Measurements from ENCODE around the gene SH3BP4.
"Not testable (repeated sequence)": the region's sequence is repeated elsewhere in the genome, so short reads cannot be mapped to it uniquely, and the experiment has no call there.

The SH3BP4 gene

GRCh38 chr2:235044501-235045271, 92.9 kb downstream of the SH3BP4 start:
- no peak for DNase-seq

- no peak for DNase-seq
These were observed 93.6 kb downstream of the SH3BP4 start for GRCh38 chr2:235045336-235045972.

- no peak for DNase-seq
These were observed 94.1 kb downstream of the SH3BP4 start for GRCh38 chr2:235045973-235046343.

DNA sequence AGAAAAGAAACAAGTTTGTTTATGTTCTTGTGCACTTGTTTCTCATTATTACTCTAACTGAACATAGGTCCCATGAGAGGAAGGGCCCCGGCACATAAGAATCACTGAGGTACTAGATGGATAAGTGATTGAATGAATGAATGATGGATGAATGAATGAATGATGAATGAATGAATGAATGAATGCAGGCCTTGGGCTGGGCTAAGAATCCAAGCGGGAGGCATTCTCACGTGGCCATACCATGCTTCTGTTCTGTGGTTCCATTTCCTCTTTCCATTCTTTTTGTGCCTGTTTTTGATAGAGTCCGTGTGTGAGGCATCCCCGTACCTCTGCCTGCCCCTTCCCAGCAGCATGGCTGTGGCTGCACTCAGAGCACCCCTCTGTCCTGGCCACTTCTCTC, 94.8 kb downstream of the SH3BP4 start:
- no peak for DNase-seq

- DNase-seq = no peak
These were observed 95.6 kb downstream of the SH3BP4 start for GRCh38 chr2:235047171-235048160.

- no peak for DNase-seq
These were observed 96.7 kb downstream of the SH3BP4 start for GRCh38 chr2:235048549-235048948.

DNA sequence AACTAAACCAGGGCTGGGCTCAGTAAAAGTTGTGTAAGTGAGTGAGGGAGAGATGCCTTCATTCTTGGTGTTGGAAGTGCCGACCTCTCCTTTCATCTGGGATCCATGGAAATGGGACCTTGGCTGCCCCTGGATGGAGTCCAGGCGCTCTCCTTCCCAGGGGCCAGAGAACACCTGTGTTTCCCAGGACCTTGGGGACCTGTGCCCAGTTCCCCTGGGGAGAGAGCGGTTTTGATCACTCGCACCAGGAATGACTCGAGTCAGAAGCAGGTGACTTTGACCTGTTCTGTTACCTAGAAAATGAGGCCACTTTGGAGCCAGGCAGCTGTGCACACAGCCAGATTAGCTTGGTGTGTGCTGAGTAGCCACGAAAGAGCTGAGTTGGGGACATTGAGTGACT, 97.3 kb downstream of the SH3BP4 start:
- no peak for DNase-seq

- DNase-seq = no peak
These were observed 97.9 kb downstream of the SH3BP4 start for GRCh38 chr2:235049719-235050118.

- peak; percentile 62 for DNase-seq
These were observed 99.1 kb downstream of the SH3BP4 start for GRCh38 chr2:235050980-235051351.

DNA sequence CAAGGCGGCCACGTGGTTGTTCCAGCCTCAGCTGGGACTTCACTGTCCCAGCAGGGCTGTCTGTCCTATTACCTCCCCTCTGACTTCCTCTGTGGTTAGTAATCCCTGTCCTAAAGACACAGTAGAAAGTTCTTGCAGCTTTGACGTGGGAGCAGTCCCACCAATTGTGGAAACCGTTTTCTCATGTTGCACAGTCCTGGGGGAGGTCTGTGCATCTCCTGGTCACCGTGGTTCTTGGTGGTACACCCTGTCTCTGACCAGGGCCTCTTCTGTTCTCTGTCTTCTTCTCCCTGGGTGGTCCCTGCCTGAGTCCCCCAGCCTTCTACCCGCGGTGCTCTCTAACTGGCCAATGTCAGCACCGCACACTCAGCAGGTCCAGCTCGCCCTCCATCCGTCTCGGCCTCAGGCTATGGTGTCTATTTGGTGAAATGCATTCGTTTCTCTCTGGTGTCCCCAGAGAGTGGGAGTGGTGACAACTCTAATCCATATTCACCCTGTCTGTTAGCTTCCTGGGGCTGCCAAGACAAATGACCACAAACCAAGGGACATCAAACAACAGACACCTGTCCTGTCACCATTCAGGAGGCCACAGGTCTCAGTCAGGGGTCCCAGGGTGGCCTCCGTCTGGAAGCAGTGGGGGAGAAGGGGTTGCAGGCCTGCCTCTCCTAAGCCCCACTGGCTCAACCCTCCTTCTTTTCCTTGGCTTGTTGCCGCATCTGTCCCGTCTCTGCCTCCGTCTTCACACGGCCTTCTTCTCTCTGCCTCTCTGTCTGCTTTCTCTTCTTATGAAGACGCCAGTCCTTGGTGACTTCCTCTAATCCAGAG, 99.8 kb downstream of the SH3BP4 start:
- no peak for DNase-seq

- DNase-seq = no peak
These were observed 100.9 kb downstream of the SH3BP4 start for GRCh38 chr2:235052514-235053354.

GRCh38 chr2:235053651-235054050, 101.8 kb downstream of the SH3BP4 start:
- no peak for DNase-seq

GRCh38 chr2:235054475-235054874, 102.7 kb downstream of the SH3BP4 start:
- DNase-seq = no peak

GRCh38 chr2:235054919-235055318, 103.1 kb downstream of the SH3BP4 start:
- DNase-seq = no peak

DNA sequence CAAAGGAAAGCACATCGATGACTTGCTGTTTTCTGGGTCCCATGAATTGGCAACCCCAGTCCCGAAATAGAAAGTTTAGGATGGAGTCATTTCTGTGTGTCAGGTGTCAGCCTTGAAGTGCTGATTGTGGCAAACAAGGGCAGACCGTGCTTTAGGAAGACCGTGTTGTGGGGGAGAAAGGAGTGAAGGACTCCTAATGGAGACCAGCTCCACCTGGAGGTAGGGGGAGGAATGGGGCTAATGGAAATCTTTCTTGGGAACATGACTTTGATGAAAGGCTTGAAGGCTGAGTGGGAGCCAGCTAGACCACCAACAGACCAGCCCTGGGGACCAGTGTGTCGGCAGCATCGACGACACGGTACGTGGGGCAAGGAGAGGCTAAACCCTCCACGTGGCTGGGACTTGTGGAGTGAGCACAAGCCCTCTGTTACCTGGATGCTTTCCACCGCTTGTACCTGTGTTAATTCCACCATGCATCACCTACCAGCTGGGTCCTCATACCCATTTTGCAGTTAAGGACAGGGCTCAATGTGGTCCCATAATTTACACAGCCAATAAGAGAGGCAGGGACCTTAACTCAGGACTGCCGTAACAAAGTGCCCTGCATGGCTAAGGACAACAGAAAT, 104.2 kb downstream of the SH3BP4 start:
- DNase-seq = no peak

GRCh38 chr2:235056768-235057167, 105.0 kb downstream of the SH3BP4 start:
- no peak for DNase-seq

DNA sequence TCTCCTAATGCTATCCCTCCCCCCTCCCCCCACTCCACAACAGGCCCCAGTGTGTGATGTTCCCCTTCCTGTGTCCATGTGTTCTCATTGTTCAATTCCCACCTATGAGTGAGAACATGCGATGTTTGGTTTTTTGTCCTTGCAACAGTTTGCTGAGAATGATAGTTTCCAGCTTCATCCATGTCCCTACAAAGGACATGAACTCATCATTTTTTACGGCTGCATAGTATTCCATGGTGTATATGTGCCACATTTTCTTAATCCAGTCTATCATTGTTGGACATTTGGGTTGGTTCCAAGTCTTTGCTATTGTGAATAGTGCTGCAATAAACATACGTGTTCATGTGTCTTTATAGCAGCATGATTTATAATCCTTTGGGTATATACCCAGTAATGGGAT, 105.8 kb downstream of the SH3BP4 start:
- not testable (repeated sequence) for DNase-seq

DNA sequence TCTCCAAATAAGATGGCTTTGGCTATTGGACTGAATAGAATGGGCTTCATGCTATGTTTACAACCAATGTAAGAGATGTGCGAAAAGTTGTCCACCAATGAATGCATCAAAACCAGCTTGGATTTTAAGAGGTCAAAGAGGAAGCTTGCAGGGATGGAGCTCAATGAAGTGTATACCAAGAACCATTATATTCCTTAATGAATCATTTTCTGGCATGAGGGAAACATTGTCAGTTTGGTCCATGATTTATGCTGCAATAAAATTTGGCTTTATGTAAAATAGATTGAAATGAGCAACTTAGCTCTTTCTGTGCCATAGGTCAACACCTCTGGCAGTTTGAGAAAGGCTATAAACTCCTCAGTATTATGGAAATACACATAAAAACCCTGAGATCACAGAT, 107.3 kb downstream of the SH3BP4 start:
- DNase-seq = no peak

DNA sequence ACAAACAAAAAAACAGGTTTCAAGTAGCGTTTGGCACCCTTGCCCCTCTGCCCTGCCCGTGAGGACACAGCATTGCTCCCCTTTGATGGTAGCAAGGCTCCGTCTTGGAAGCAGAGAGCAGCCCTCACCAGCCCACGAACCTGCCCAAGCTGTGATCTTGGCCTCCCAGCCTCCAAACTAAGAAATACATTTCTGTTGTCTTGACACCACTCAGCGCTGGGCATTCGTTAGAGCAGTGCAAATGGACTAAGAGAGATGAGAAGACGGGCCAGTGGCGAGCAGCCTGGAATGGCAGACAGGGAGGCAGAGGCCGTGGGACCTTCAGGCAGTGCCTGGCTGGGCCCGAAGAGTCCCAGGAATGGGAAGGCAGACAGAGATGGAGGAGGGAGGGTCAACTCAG, 109.8 kb downstream of the SH3BP4 start:
- no peak for DNase-seq

- no peak for DNase-seq
These were observed 111.7 kb downstream of the SH3BP4 start for GRCh38 chr2:235063471-235063961.

DNA sequence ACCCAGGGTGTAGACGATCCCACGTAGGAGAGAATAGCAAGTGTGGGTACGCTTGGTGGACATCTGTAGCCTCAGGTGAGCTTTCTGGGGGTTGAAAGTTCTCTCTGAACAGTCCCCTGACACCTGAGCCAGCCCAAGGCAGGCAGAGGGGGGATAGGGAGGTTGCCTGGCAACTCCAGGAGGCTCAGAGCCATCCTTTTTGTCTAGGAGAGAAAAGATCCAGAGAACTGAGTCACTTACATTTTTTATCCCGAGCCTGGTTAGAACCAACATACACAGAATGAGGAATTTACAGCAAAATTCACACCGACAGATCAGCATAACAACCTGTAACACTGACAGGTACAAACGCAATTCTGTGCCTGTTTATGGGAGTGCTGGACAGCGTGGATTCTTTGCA, 113.2 kb downstream of the SH3BP4 start:
- DNase-seq = no peak

Data from NCI-H1092 (cell line).